GM19099 (cell line): ENCODE results near the gene TRRAP.

Experiments
- POLR2A ChIP-seq: IDR thresholded peaks from 3 replicates; pipeline ENCODE4 v1.6.1; 2011; ENCODE audit warnings: low read depth; ENCODE audit not compliant: insufficient read length; ENCODE audit errors: extremely low read depth

TRRAP gene

GRCh38 chr7:99000904-99001465 lies 122.7 kb downstream of the TRRAP start:
- TF ChIP-seq POLR2A: no peak

- no peak for TF ChIP-seq POLR2A
Observed at GRCh38 chr7:99001482-99002147, 123.3 kb downstream of the TRRAP start.

GRCh38 chr7:99002148-99002826 lies 124.0 kb downstream of the TRRAP start:
- TF ChIP-seq POLR2A: no peak

- no peak for TF ChIP-seq POLR2A
Observed at GRCh38 chr7:99002827-99003212, 124.5 kb downstream of the TRRAP start.

GRCh38 chr7:99003419-99003818 lies 125.1 kb downstream of the TRRAP start:
- TF ChIP-seq POLR2A: no peak

GRCh38 chr7:99004216-99004615 lies 125.9 kb downstream of the TRRAP start:
- TF ChIP-seq POLR2A: no peak

GRCh38 chr7:99004781-99005500 lies 126.6 kb downstream of the TRRAP start:
- no peak for TF ChIP-seq POLR2A

- no peak for TF ChIP-seq POLR2A
Observed at GRCh38 chr7:99005776-99006175, 127.4 kb downstream of the TRRAP start.

GRCh38 chr7:99006739-99007424 lies 128.6 kb downstream of the TRRAP start:
- no peak for TF ChIP-seq POLR2A

GRCh38 chr7:99008181-99008631 lies 129.9 kb downstream of the TRRAP start:
- no peak for TF ChIP-seq POLR2A

GRCh38 chr7:99008921-99009530 lies 130.7 kb downstream of the TRRAP start:
- no peak for TF ChIP-seq POLR2A

- no peak for TF ChIP-seq POLR2A
Observed at GRCh38 chr7:99010281-99010680, 131.9 kb downstream of the TRRAP start.

GRCh38 chr7:99011341-99011705 lies 133.0 kb downstream of the TRRAP start:
- TF ChIP-seq POLR2A: no peak

- no peak for TF ChIP-seq POLR2A
Observed at GRCh38 chr7:99011706-99012404, 133.5 kb downstream of the TRRAP start.
